ENCODE measurements around the gene ADA.

DNA sequence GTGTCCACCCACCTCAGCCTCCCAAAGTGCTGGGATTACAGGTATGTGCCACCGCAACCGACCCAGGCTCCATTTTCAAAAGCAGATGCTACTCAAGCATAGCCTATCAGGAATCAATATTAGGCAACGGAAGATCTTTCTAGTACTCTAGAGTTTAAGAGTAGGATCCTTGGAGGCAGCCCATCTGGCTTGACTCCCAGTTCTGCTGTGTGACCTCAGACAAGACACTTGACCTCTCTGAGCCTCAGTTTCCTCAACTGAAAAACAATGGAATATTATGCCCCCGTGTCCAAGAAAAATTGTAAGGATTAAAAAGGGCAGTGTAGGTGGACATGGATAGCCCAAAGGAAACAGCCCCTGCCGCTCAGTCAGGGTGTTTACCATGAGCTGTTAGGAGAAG lies 14.5 kb downstream of the ADA start:
- no peak for TF ChIP-seq POLR2A (IDR thresholded peaks at IDR 0.05)
- no peak for TF ChIP-seq CTCF (IDR thresholded peaks at IDR 0.05)
- no peak for TF ChIP-seq EP300 (IDR thresholded peaks at IDR 0.05)
- TF ChIP-seq POLR2AphosphoS5 (IDR thresholded peaks at IDR 0.05): no peak
